NCI-H345 (cell line): Measurements from ENCODE around the gene HMGB4.

Experiments
- DNase-seq: peaks from one replicate; lab custom pipeline; 2025; lab: John Stamatoyannopoulos, UW

Gene HMGB4

DNA sequence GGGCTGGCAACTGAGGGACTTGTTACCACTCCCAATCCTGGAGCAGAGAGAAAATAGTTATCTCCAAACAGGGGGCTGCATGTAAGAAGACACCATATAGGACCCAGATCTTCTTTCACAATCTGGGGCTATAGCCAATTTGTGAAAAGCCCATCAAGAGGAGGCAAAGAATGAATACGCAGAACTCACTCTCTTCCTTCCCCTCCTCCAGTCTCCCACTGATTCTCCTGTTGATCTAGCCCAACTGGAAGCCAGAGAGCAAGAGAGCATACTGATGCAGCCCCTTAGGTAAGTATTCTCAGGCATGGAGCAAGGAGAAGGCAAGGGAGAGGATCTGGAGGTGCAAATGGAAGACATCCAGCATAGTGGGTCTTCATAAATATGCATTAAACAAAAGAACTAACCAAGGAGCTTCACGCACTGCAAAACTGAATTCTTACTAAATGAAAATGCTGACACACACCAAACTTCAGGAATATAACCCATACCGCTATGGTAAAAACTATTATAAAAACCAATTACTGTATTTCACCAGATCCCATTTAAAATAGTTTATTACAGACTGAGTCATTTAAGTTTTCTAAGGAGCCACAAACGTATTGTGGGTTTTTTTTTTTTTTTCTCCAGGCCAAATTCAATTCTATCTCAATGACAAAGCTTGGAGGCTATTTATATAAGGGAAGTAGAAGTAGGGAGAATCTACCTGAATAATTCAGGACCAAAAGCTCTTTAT, 15.5 kb upstream of the HMGB4 start:
- no peak for DNase-seq

GRCh38 chr1:33849211-33849610, 14.7 kb upstream of the HMGB4 start:
- no peak for DNase-seq

- DNase-seq, result no peak
Observed at GRCh38 chr1:33850481-33850880, 13.4 kb upstream of the HMGB4 start.

GRCh38 chr1:33852711-33853110, 11.2 kb upstream of the HMGB4 start:
- DNase-seq, result no peak

DNA sequence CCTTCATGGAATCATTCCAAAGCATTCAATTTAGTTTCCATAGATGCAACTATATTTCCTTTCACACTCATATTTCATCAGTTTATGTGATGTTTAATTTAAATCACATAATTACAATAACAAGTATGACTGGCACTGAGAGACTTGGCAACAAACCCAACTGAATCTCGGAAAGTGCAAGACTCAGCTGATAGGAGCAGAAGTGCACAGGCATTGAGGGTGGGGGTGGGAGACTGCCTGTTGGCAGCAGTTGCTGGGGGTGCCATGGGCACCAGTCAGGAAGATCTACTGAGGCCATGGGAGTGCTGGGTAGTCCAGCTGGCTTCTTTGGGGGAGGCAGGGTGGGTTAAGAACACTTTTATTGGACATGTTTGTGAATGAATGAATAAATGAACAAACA, 10.4 kb upstream of the HMGB4 start:
- DNase-seq, result no peak

GRCh38 chr1:33854091-33854490, 9.8 kb upstream of the HMGB4 start:
- DNase-seq, result no peak

GRCh38 chr1:33860671-33861070, 3.2 kb upstream of the HMGB4 start:
- no peak for DNase-seq

- no peak for DNase-seq
Observed at GRCh38 chr1:33864460-33865389, 846 bp downstream of the HMGB4 start.

DNA sequence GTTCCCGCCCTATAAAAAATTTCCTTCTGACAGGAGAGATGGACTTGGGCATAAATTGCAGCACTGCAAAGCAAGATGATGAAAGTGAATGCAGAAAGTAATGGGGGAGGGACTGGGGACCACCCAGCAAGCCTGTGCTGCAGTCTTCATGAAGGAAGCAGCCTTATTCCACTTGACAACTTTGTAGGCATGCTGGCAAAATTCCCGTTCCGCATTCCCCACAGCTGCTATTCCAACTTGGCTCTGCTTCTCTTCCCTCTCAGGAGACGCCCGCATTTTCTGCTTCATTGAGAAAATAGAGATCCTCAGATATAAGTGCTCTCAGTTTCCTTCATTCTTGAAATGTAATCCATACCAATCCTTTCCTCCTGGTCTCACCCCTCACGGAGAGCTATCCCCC, 2.4 kb downstream of the HMGB4 start:
- no peak for DNase-seq

DNA sequence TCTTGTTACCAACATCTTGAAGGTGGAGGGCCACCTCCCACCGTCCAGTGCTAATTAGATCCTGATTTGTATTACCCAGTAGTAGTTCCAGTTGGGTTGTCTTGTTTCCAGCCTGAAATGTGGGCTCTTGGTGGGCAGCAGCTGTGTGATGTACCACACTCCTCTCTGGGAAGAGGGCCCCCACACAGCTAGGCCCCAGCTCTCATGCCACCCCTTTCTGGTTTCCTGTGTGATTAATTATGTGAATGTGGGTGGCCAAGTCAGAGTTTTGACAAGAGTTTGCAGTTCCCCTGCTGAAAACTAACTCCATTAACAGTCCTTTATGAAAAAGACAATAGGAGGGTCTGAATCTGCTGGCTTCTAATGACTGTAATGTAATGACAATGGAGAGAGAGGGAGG, 3.8 kb downstream of the HMGB4 start:
- DNase-seq, result no peak

- no peak for DNase-seq
Observed at GRCh38 chr1:33872275-33872674, 8.4 kb downstream of the HMGB4 start.

- no peak for DNase-seq
Observed at GRCh38 chr1:33872683-33873082, 8.8 kb downstream of the HMGB4 start.

DNA sequence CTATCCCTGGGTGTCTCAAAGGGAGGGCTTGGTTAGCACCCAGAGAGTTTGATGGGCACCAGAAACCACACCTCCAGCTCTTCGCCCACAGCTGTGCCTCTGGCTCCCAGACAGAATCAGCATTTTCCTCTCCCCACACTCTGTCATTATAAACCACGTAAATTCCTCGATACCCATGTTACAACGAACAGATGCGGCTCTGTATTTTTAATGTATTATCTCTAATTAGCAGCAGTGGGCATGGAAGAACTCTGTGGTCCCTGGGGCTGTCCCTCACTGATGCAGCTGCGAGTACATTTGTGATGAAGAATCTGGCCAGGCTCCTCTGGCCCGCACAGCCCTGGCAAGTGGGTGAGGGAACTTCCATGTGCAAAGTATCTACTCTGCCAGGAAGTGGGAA, 10.8 kb downstream of the HMGB4 start:
- no peak for DNase-seq

- DNase-seq, result no peak
Observed at GRCh38 chr1:33875862-33876261, 12.0 kb downstream of the HMGB4 start.

DNA sequence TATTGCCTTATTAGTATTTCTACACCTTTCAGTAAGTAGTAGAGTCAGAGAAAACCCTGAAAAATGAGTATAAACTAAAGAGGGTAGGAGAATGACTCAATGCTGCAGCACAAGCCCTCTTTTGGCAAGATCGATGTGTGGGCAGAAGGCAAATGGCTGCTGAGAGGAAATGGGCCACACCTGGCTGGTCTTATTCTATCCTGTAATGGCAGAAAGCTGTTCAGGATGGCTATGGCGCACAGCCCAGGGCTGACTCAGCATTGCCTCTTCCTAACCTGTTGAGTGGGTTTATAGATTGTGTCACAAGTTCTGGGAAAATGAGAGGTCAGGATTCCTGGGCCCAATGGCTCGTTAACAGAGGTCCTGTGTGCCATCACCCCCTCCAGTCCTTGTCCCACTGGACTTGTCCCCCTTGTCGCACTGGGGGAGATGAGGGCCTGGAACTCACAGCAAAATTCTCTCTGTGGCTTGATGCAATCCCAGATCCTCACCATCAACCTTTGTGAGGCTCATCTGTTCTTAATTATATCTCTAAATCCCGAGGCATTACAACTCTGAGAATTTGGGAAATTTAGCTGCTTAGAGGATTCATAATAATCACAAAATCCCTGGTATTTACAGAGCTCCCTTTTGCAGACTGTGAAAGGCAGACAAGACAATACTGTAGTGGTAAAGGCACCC, 13.2 kb downstream of the HMGB4 start:
- DNase-seq, result no peak

- no peak for DNase-seq
Observed at GRCh38 chr1:33878392-33878791, 14.5 kb downstream of the HMGB4 start.

DNA sequence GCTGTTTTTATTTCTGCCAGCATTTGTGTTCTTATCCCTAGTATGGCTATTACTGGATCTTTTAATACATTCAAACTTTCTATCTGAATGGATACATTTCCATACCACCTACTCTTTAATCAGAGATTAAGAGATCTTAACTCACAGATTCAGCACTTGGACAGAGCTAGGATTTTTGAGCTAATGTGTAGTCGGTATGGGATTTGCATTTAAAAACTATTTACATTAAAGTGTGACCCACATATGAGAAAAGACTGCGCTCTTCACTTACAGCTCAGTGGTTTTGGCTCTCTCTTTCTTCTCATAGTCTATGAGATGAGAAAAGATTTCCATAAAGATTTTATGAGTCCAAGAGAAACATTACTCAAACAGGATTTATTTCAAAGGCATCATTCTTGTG, 16.4 kb downstream of the HMGB4 start:
- DNase-seq, result no peak

- no peak for DNase-seq
Observed at GRCh38 chr1:33886496-33886895, 22.6 kb downstream of the HMGB4 start.

DNA sequence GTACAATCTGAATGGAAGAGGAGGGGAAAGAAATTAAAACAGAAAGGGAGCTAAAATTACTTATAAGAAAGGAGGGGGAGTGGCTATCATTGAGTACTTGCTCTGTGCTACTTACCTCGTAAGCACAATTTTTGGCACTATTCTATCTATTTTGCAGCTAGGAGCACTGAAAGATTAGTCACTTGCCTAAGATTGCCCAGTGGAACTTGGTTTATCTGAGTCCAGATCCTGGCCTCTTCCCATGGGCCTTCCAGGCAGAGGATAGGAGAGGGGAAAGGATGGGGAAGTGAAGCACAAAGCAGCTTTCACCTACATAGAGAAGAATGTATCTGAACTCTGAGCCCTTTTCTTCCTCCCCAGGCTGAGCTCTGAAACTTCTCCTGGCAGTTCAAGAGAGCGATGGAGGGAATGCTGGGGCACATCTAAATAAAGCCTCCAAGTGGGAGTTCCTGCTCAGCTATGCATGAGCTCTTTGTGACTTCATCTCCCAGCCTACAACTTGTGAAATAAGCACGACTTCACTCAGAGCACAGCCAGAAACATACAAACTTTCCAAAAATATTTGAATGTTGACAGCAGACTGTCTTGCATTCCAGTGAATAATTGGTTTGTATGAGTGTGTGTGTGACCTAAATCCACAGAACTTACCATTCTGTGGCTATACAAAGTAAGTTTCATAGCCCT, 29.4 kb downstream of the HMGB4 start:
- DNase-seq, result no peak

DNA sequence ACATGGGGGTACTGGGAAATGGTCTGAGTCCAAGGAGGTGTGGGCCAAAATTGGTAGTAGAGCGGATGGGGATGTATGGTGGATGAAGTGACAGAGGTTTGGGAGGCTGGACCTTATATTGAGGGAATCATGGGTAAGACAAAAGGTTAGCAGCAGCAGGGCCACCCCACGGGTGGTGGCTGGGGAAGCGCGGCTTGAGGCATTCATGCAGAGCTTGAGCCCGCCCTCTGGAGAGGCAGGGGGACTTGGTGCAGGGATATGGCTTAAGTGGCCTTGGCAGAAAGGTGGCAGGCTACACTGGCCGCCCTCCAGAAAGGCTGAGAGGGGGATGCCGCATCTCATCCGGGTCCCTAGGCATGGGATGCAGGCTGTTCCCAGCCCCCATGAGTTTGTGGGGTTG, 31.5 kb downstream of the HMGB4 start:
- no peak for DNase-seq

GRCh38 chr1:33895976-33896375, 32.1 kb downstream of the HMGB4 start:
- no peak for DNase-seq

DNA sequence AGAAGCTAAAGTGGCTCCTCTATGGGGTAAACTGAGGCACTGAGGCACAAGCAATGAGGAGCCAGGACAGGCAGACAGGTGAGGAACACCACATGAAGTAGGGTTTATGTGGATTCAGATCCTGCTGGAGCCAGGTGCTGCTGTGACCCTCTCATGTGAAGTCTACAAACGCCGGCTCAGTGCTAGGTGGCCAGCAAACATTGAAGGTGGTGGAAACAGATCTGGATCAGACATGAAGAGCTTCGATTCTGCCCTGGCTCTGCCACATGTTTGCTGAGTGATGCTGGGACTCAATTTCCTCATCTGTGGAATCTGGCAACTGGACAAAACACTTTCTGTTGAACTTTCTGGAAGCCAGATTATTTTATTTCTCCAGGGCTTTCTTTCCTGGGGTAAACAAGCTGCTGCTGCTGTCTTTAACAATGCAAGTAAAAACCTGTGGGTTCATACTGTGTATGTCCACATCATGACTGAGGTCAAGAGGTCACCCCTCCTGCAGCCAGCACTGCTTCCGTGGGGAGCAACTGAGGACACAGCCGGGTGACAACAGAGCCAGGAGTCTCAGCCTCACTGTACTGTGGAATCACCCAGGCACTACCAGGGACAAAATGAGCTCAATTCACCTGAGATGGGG, 33.3 kb downstream of the HMGB4 start:
- no peak for DNase-seq
